ENCODE measurements around the gene UPK1A.

The UPK1A gene

DNA sequence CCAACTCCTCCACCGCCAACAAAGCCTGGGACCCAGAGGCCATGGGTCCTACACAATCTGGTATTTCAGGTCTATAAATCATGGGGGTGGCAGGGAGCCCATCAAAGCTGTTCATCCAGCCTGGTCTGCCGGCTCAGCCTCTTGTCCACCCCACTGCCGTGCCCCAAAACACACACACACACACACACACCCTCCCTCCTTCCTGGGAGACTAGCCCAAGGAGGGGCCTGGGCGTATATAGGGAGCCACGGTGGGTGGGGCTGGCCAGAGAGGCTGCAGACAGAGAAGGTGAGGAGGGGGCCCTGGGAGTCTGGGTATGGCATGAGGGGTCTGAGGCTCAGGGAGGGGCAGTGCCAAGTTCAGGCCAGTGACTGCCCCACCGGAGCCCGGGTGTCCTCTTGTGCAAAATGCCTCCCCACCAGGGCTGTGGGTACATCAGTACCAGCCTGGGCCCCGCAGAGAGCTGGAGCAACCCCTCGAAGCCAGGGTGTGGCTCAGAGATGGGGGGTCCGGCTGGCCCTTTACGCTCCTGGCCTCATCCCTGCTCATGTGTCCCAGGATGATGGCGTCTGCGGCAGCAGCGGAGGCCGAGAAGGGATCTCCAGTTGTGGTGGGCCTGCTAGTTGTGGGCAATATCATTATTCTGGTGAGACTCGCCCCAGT lies at the start of gene UPK1A:
TSS of gene UPK1A (plus strand) at position 267 of the 663 bp plus-strand sequence. CDS start at position 563, 296 bp downstream.
- Mint-ChIP-seq H3K27me3 (peaks cover 4% of the 10 kb centered on the region), H3K27ac (no peak within 1 kb of the TSS), H3K9me3 (no peaks in the 10 kb centered on the region), H3K36me3 (peaks cover 3% of the 10 kb centered on the region), H3K4me3 (no peak within 1 kb of the TSS), H3K4me1 (peaks cover 3% of the 10 kb centered on the region)

DNA sequence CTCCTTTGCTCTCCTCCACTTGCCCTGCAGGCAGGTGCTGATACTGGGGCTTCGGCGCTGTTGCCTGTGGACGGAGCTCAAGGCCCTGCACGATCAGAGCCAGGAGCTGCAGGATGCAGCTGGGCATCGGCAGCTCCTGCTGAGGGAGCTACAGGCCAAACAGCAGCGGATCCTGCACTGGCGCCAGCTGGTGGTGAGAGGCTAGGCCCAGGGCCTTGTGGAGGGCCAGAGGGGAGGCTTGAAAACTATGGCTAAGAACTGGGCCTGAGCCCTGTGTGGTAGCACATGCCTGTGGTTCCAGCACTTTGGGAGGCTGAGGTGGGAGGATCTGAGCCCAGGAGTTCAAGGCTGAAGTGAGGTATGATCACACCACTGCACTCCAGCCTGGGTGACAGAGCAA lies 47.5 kb upstream of the UPK1A start:
- Mint-ChIP-seq H3K27me3 (no peaks in the 10 kb centered on the region), H3K36me3 (peaks cover 5% of the 10 kb centered on the region), H3K4me3 (no peak overlapping the region), H3K9me3 (no peaks in the 10 kb centered on the region), H3K4me1 (peaks cover 1% of the 10 kb centered on the region), H3K27ac (no peak overlapping the region)

DNA sequence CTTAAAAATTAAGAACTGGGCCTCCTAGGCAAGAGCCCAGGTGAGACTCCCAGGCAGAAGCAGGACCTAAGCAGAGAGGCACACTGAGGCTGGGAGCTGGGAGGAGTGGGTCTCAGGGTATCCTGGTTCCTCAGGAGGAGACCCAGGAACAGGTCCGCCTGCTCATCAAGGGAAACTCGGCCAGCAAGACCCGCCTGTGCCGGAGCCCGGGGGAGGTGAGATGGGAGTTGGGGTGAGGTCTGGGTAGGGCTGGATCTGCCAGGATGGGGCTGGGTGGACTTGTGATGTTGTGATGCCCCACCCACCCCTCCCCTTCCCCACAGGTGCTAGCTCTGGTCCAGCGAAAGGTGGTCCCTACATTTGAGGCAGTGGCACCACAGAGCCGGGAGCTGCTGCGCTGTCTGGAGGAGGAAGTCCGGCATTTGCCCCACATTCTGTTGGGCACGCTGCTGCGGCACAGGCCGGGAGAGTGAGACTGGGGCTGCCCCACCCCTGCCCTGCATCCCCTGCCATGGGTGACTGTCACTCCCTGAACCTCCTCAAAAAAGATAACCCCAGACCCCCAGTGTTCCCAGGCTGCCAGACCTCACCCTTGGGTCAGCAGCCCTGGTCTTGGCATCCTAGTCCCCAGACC lies 46.9 kb upstream of the UPK1A start:
- Mint-ChIP-seq H3K27ac (no peak overlapping the region), H3K4me3 (no peak overlapping the region), H3K4me1 (no peaks in the 10 kb centered on the region), H3K9me3 (no peaks in the 10 kb centered on the region), H3K27me3 (no peaks in the 10 kb centered on the region), H3K36me3 (peaks cover 5% of the 10 kb centered on the region)

DNA sequence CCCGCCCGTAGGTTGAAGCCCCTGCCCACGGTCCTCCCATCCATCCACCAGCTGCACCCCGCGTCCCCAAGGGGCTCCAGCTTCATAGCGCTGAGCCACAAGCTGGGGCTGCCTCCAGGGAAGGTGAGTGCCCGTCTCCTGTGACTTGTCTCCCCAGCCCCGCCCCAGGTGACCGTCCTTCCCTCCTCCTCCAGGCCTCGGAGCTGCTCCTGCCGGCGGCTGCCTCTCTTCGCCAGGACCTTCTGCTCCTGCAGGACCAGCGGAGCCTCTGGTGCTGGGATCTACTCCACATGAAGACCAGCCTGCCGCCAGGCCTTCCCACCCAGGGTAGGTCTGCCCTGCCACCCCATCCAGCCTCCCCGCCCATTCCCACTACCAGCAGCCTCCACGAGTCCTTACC lies 46.3 kb upstream of the UPK1A start:
- Mint-ChIP-seq H3K36me3 (peaks cover 5% of the 10 kb centered on the region), H3K27ac (no peak overlapping the region), H3K4me3 (no peak overlapping the region), H3K9me3 (no peaks in the 10 kb centered on the region), H3K4me1 (no peaks in the 10 kb centered on the region), H3K27me3 (no peaks in the 10 kb centered on the region)

DNA sequence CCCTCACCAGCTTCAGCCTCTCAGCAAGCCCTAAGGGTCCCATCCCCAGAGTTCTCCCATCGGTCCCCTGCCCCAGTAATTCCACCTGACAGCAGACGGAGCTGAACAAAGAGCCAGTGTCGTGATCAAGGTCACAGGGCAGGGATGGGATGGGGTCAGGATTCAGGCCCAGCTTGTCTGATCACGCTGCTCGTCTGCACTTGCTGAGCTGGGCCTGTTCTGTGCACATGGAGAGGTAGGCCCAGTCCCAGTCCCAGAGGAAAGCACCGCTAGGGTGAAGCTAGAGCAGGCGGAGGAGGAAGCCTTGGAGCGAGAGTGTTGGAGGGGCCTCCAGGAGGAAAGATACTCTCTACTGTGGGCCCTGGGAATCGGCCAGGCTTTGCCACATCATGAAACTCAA lies 44.6 kb upstream of the UPK1A start:
- H3K4me3 Mint-ChIP-seq, result no peak overlapping the region
- H3K9me3 Mint-ChIP-seq, result no peaks in the 10 kb centered on the region
- no peaks in the 10 kb centered on the region for H3K27me3 Mint-ChIP-seq
- H3K27ac Mint-ChIP-seq, result peak overlapping the region; percentile 15
- H3K4me1 Mint-ChIP-seq, result no peaks in the 10 kb centered on the region
- H3K36me3 Mint-ChIP-seq, result peaks cover 2% of the 10 kb centered on the region

DNA sequence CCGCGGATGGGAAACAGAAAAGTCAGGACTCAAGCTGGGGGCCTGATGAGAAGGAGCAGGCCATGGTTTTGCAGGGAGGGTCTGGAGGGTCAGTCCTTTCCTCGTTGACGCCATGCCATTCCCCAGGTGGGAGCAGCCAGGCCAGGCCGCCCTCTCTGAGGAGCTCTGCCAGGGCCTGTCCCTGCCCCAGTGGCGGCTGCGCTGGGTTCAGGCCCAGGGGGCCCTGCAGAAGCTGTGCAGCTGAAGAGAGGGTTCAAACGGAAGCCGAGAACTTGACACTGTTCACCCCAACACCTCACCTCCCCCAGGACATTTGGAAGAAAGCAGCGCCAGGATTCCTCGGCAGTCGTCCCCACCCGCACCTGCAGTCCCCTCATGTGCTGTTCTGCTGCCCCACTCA lies 43.6 kb upstream of the UPK1A start:
- Mint-ChIP-seq H3K27me3 (no peaks in the 10 kb centered on the region), H3K4me3 (no peak overlapping the region), H3K9me3 (no peaks in the 10 kb centered on the region), H3K4me1 (no peaks in the 10 kb centered on the region), H3K36me3 (peaks cover 2% of the 10 kb centered on the region), H3K27ac (no peak overlapping the region)

DNA sequence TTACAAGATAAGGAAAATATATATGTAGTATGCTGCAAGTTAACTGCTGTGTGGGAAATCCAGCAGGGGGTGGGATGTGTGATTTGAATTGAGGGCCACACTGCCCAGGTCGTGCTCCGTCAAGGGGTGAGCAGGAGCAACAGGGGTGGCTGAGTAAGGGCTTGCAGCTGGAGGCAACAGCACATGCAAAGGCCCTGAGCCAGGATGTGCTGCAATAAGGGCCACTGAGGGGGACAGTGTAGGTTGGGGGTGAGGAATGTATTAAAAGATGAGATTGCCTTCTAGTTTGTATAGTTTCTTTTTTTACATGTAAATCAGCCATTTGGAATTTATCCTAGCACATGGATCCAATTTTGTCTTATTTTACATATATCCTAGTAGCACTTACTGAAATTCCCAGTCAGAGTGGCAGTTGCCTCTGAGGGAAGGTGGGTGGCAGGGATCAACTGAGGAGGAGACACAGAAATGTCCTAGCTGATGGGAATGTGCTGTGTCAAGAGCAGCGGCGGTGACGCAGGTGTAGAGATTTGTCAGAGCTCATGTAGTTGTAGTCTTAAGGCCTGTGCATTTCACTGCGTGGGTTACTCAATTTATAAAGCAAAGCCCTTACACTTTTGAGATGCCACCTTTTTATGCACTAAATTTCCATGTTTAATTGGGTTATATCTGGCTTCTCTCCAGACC lies 42.8 kb upstream of the UPK1A start:
- H3K27ac Mint-ChIP-seq, result no peak overlapping the region
- H3K27me3 Mint-ChIP-seq, result no peaks in the 10 kb centered on the region
- peaks cover 4% of the 10 kb centered on the region for H3K4me1 Mint-ChIP-seq
- no peak overlapping the region for H3K4me3 Mint-ChIP-seq
- H3K36me3 Mint-ChIP-seq, result peaks cover 2% of the 10 kb centered on the region
- H3K9me3 Mint-ChIP-seq, result no peaks in the 10 kb centered on the region

DNA sequence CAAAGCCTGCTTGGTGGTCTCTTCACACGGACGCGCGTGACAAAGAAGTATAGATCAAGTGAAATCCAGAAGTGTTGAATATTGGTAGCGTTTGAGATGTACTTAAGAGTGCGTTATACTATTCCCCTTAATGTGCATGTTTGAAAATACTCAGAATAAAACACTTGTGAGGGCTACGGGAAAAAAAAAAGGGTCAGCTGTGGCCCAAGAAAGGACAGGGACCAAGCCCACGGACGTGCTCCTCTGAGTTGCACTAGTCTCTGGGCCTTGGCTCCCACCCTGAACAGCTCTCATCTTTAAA lies 38.1 kb upstream of the UPK1A start:
- Mint-ChIP-seq H3K4me1 (peaks cover 30% of the 10 kb centered on the region), H3K27ac (peak overlapping the region; percentile 99), H3K9me3 (no peaks in the 10 kb centered on the region), H3K36me3 (peaks cover 14% of the 10 kb centered on the region), H3K27me3 (no peaks in the 10 kb centered on the region), H3K4me3 (peak overlapping the region; percentile 100)

DNA sequence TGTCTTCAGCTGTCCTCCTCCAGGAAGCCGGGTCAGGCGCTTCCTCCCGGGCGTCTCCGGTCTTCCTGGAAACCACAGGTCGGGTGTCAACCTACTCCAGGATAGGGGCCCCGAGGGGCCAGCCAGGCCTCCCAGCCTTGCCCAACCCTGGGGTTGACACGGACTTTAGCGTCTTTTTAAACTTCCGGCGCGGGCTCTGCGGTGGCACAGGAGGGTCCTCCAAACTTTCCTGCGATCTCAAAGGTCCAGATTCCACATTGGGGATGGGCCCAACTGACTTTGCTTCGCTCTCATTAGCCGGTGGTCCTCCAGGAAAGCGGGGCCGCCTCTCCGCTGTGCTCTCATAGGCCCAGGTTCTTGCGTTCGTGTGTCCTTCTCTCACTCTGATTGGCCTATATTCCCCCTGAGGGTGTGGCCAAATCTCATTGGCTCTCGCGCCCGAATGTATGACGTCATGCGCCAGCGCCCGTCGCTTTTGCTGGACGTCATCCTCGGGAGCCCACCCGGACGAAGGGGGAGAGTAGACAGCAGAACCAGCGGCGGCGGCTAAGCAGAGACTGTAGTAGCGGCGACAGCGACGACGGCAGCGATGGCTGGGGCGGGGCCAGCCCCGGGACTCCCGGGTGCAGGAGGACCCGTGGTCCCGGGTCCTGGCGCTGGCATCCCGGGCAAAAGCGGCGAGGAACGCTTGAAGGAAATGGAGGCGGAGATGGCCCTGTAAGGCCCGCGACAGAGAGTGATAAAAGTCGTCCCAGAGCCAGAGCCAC lies 37.6 kb upstream of the UPK1A start, which contains the start of gene RBM42:
TSS of gene RBM42 (plus strand) at position 472 of the 767 bp plus-strand sequence. CDS start at position 590, 118 bp downstream.
- peak within 1 kb of the TSS; percentile 100 for H3K4me3 Mint-ChIP-seq
- peaks cover 16% of the 10 kb centered on the region for H3K36me3 Mint-ChIP-seq
- peaks cover 30% of the 10 kb centered on the region for H3K4me1 Mint-ChIP-seq
- H3K27me3 Mint-ChIP-seq, result no peaks in the 10 kb centered on the region
- peak within 1 kb of the TSS; percentile 99 for H3K27ac Mint-ChIP-seq
- no peaks in the 10 kb centered on the region for H3K9me3 Mint-ChIP-seq

DNA sequence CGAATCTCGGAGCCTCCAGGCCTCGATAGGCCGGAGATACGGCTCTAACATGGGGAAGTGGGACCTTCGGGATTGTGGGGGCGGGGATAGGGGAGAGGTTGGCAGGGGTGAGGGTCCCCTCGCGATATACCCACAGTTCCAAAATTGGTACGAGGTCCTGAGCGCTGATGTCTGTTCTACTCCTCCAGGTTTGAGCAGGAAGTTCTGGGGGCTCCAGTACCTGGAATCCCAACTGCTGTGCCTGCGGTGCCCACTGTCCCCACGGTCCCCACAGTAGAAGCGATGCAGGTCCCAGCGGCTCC lies 37.0 kb upstream of the UPK1A start:
- Mint-ChIP-seq H3K4me3 (peak overlapping the region; percentile 100), H3K27ac (peak overlapping the region; percentile 99), H3K4me1 (peaks cover 30% of the 10 kb centered on the region), H3K9me3 (no peaks in the 10 kb centered on the region), H3K36me3 (peaks cover 16% of the 10 kb centered on the region), H3K27me3 (no peaks in the 10 kb centered on the region)

DNA sequence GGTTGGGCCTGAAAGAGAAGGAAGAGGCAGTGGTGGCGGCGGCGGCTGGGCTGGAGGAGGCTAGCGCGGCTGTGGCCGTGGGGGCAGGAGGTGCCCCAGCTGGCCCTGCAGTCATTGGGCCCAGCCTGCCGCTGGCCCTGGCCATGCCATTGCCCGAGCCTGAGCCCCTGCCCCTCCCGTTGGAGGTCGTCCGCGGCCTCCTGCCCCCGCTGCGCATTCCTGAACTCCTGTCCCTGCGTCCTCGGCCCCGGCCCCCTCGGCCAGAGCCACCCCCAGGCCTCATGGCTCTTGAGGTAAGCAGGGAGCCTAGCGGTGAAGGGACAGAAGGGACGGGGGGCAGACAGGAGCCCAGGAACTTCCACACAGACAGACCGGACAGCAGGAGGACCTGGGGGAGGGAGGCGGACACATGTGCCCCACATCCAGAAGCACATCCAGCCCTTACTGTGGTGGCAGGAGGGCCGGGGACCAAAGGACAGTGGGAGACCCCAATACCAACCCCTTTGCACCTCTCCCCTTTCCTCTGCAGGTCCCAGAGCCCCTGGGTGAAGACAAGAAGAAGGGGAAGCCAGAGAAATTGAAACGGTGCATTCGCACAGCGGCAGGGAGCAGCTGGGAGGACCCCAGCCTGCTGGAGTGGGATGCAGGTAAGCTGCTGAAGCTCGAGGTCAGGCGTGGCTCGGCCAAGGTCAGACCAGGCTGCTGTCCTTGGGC lies 32.4 kb upstream of the UPK1A start:
- no peaks in the 10 kb centered on the region for H3K27me3 Mint-ChIP-seq
- H3K4me1 Mint-ChIP-seq, result peaks cover 22% of the 10 kb centered on the region
- no peak overlapping the region for H3K27ac Mint-ChIP-seq
- H3K9me3 Mint-ChIP-seq, result no peaks in the 10 kb centered on the region
- peaks cover 17% of the 10 kb centered on the region for H3K36me3 Mint-ChIP-seq
- H3K4me3 Mint-ChIP-seq, result no peak overlapping the region

DNA sequence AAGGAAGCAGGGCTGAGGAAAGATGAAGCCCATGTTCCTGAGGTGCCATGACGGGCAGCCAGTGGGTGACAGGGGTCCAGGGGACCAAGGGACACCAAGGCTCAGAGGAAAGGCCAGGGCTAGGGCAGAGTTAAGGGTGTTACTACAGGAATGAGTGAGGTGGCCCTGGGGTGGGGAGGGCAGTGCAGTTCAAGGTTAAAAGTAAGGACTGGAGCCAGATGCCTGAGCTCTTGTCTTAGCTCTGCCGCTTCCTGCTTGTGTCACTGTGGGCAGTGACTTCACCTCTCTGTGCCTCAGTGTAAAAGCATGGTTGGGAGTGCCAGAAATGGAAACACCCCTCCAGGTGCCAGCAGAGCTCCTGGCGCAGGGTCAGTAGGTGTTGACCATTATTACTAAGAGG lies 29.7 kb upstream of the UPK1A start:
- peaks cover 12% of the 10 kb centered on the region for H3K36me3 Mint-ChIP-seq
- H3K27ac Mint-ChIP-seq, result no peak overlapping the region
- H3K9me3 Mint-ChIP-seq, result no peaks in the 10 kb centered on the region
- H3K4me3 Mint-ChIP-seq, result no peak overlapping the region
- peaks cover 14% of the 10 kb centered on the region for H3K4me1 Mint-ChIP-seq
- no peaks in the 10 kb centered on the region for H3K27me3 Mint-ChIP-seq

DNA sequence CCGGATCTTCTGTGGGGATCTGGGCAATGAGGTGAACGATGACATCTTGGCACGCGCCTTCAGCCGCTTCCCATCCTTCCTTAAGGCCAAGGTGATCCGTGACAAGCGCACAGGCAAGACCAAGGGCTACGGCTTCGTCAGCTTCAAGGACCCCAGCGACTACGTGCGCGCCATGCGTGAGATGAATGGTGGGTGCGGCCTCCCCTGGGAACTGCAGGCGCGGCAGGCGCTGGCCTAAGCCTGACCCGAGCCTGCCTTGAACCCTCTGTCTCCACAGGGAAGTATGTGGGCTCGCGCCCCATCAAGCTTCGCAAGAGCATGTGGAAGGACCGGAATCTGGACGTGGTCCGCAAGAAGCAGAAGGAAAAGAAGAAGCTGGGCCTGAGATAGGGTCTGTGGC lies 29.2 kb upstream of the UPK1A start:
- H3K4me1 Mint-ChIP-seq, result peaks cover 11% of the 10 kb centered on the region
- H3K27me3 Mint-ChIP-seq, result no peaks in the 10 kb centered on the region
- no peak overlapping the region for H3K4me3 Mint-ChIP-seq
- H3K27ac Mint-ChIP-seq, result no peak overlapping the region
- H3K36me3 Mint-ChIP-seq, result peaks cover 7% of the 10 kb centered on the region
- no peaks in the 10 kb centered on the region for H3K9me3 Mint-ChIP-seq

DNA sequence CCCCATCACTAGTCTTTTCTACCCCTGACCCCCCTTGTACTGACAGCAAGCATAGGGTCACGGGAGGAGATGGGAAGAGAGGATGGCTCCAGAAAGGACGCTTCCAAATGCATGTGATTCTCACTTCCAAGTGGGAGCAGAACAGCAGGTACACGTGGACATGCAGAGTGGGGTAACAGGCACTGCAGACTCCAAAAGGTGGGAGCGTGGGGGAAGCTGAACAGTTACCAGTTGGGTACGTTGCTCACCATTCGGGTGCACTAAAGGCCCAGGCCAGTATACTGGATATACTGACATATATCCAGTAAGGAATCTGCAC lies 27.0 kb upstream of the UPK1A start:
- no peak overlapping the region for H3K27ac Mint-ChIP-seq
- H3K36me3 Mint-ChIP-seq, result peaks cover 2% of the 10 kb centered on the region
- no peak overlapping the region for H3K4me3 Mint-ChIP-seq
- no peaks in the 10 kb centered on the region for H3K27me3 Mint-ChIP-seq
- H3K4me1 Mint-ChIP-seq, result peaks cover 15% of the 10 kb centered on the region
- H3K9me3 Mint-ChIP-seq, result no peaks in the 10 kb centered on the region

DNA sequence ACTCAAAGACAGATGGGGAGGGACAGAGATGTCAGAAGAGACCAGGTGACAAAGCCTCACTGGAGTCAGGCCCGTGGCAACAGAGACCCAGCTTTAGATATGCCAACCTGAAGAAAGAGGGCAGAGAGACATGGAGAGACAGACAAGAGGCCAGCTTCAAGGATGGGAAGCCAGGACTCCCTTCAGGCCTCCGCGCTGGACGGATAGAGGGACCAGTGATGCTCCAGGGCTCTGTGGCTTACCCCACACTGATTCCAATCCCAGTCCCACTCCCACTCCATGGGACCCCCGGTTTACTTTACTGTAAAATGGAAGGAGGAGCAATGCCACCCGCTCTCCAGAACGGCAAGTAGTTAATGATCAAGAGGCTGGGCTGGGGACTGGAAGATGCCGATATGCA lies 26.5 kb upstream of the UPK1A start:
- no peak overlapping the region for H3K4me3 Mint-ChIP-seq

More for the DNA sequence above, 26.5 kb upstream of the UPK1A start:
- peaks cover 2% of the 10 kb centered on the region for H3K36me3 Mint-ChIP-seq
- H3K27me3 Mint-ChIP-seq, result no peaks in the 10 kb centered on the region
- no peaks in the 10 kb centered on the region for H3K9me3 Mint-ChIP-seq
- no peak overlapping the region for H3K27ac Mint-ChIP-seq
- H3K4me1 Mint-ChIP-seq, result peaks cover 21% of the 10 kb centered on the region

Data from activated naive CD4-positive, alpha-beta T cell treated with anti-CD3 and anti-CD28 coated beads, Interleukin-2, amount 50 U/mL, for 24 hours (primary cell).